HCT116 (cell line): ENCODE measurements around the gene PCNX1. TPM values are rescaled to one million over a fixed set of nuclear protein-coding genes. Genes with fewer than 3 reads are reported as not detected.
A peak's percentile ranks its signal among the peaks of the same experiment; 100 is the strongest.

Source experiments
- ATAC-seq: fragments of 200-7000 bp; cut with Tn5 transposase; 2 replicates; pipeline ENCODE4 v1.9.1; 2020; ENCODE audit warnings: mild to moderate bottlenecking, moderate library complexity
- BruUV-seq: library from RNA; stranded (reverse); fragments of 400-500 nt; replicated peaks from 2 replicates; lab custom pipeline; 2021; lab: Mats Ljungman, UMichigan
- CTCF ChIA-PET: fragments of 300-600 bp; sonication (Branson Sonifier 250); formaldehyde crosslinking; loops from one replicate; lab custom pipeline; 2021; ENCODE audit warnings: antibody characterized with exemption; lab: Charles Lee
- POLR2A ChIA-PET: fragments of 300-600, 350-600 bp; sonication (Branson Sonifier 250); formaldehyde crosslinking; loops from one replicate; lab custom pipeline; 2021; ENCODE audit warnings: antibody characterized with exemption; lab: Charles Lee
- RAD21 ChIA-PET, 2 experiments: fragments of 300-600 bp; sonication (Branson Sonifier 250); formaldehyde crosslinking; loops; one replicate each; lab custom pipeline; 2023; ENCODE audit warnings: low total read pairs in 2 of 2; ENCODE audit not compliant: uncharacterized antibody in 2 of 2, unreplicated experiment in 2 of 2, low non-redundant PET in 1 of 2; lab: Charles Lee
- DNase-seq: peaks from one replicate; pipeline ENCODE4 v3.0.0-alpha.2; 2010; ENCODE audit warnings: low read depth, low spot score
- H2AFZ ChIP-seq: fragments of 200-600 bp; shearing (Covaris generic), sonication (generic); 2 replicates; pipeline ENCODE4 v1.6.1; 2017; ENCODE audit warnings: low read depth, mixed run types, mixed read lengths, antibody characterized with exemption, low read length; ENCODE audit not compliant: poor library complexity, severe bottlenecking
- H3K27ac ChIP-seq: 2 replicates; pipeline ENCODE4 v1.5.1; 2012; ENCODE audit warnings: low read depth, low read length
- H3K27me3 ChIP-seq: fragments of 200-600 bp; sonication (generic); 2 replicates; pipeline ENCODE4 v1.6.1; 2016; ENCODE audit warnings: mixed run types, low read length, mixed read lengths; ENCODE audit not compliant: insufficient read depth
- H3K36me3 ChIP-seq, 2 experiments: fragments of 200-500 bp in 1 of 2; fragments of 200-600 bp in 1 of 2; sonication (Bioruptor generic) in 1 of 2; sonication (generic) in 1 of 2; 2 replicates each; pipeline versions ENCODE4 v1.5.1 to v1.6.1; 2014 to 2016; ENCODE audit warnings: low read length in 2 of 2, inconsistent platforms in 1 of 2, mixed read lengths in 1 of 2, mixed run types in 1 of 2; ENCODE audit not compliant: insufficient read depth in 2 of 2, control insufficient read depth in 1 of 2
- H3K4me1 ChIP-seq, 2 experiments: fragments of 200-600 bp in 1 of 2; sonication (generic) in 1 of 2; 2 replicates each; pipeline versions ENCODE4 v1.5.1 to v1.6.1; 2012 to 2017; ENCODE audit warnings: low read length in 2 of 2, inconsistent platforms in 1 of 2, mild to moderate bottlenecking in 1 of 2, mixed read lengths in 1 of 2, mixed run types in 1 of 2, moderate library complexity in 1 of 2; ENCODE audit not compliant: insufficient read depth in 2 of 2, control insufficient read depth in 1 of 2
- H3K4me2 ChIP-seq: fragments of 200-600 bp; sonication (generic); 2 replicates; pipeline ENCODE4 v1.6.1; 2017; ENCODE audit warnings: mixed run types, low read length, mixed read lengths
- H3K4me3 ChIP-seq, 2 experiments: fragments of 200-600 bp in 1 of 2; sonication (generic) in 1 of 2; replicated peaks in 1 of 2; 2 replicates each; pipeline ENCODE4 v1.5.1; 2011 to 2016; ENCODE audit warnings: low read length in 2 of 2, control low read depth in 1 of 2, low read depth in 1 of 2, mild to moderate bottlenecking in 1 of 2, mixed read lengths in 1 of 2, mixed run types in 1 of 2
- H3K79me2 ChIP-seq: fragments of 200-600 bp; sonication (generic); 2 replicates; pipeline ENCODE4 v1.6.1; 2017; ENCODE audit warnings: mild to moderate bottlenecking, mixed run types, low read length, moderate library complexity, mixed read lengths; ENCODE audit not compliant: insufficient read depth
- H3K9ac ChIP-seq: fragments of 200-600 bp; sonication (generic); 2 replicates; pipeline ENCODE4 v1.6.1; 2016; ENCODE audit warnings: low read length, mixed read lengths
- H3K9me2 ChIP-seq: fragments of 200-600 bp; sonication (generic), shearing (Covaris generic); 2 replicates; pipeline ENCODE4 v1.6.1; 2017; ENCODE audit warnings: mixed run types, mild to moderate bottlenecking, moderate library complexity; ENCODE audit not compliant: insufficient read depth
- H3K9me3 ChIP-seq, 2 experiments: fragments of 200-500 bp in 1 of 2; fragments of 200-600 bp in 1 of 2; sonication (Bioruptor generic) in 1 of 2; sonication (generic) in 1 of 2; 2 replicates each; pipeline ENCODE4 v1.6.1; 2014 to 2017; ENCODE audit warnings: low read length in 2 of 2, mixed read lengths in 2 of 2, inconsistent platforms in 1 of 2, low read depth in 1 of 2, mild to moderate bottlenecking in 1 of 2, mixed run types in 1 of 2, moderate library complexity in 1 of 2; ENCODE audit not compliant: control insufficient read depth in 1 of 2, insufficient read depth in 1 of 2
- H4K20me1 ChIP-seq: fragments of 200-600 bp; sonication (generic), shearing (Covaris generic); 2 replicates; pipeline ENCODE4 v1.6.1; 2017; ENCODE audit warnings: mixed run types, mild to moderate bottlenecking, moderate library complexity; ENCODE audit not compliant: insufficient read depth
- CBX3 ChIP-seq: IDR thresholded peaks from 2 replicates; pipeline ENCODE4 v1.6.1; 2012; ENCODE audit warnings: low read depth
- EZH2phosphoT487 ChIP-seq: fragments of 200-600 bp; IDR thresholded peaks from 2 replicates; pipeline ENCODE4 v1.6.1; 2018; ENCODE audit warnings: antibody characterized with exemption, borderline replicate concordance
- RAD21 ChIP-seq: IDR thresholded peaks from 2 replicates; pipeline ENCODE4 v1.6.1; 2012; ENCODE audit warnings: low read depth, mild to moderate bottlenecking
- intact Hi-C: fragments of 100-400 bp; cut with micrococcal nuclease; formaldehyde crosslinking; loops from 2 replicates; pipeline ENCODE4 v1.10.0; 2022
- total RNA-seq: library from RNA; stranded (reverse); gene quantifications from one replicate; pipeline ENCODE4 v1.2.1, GENCODE V29; 2021; ENCODE audit not compliant: unreplicated experiment
- TF ChIP-seq, protein P1 (sequence below): IDR thresholded peaks from 2 replicates; pipeline ENCODE4 v1.6.1; 2012
- TF ChIP-seq, protein P2 (sequence below): IDR thresholded peaks from 2 replicates; pipeline ENCODE4 v1.6.1; 2011; ENCODE audit warnings: mild to moderate bottlenecking, low read length, moderate library complexity; ENCODE audit not compliant: insufficient replicate concordance; ENCODE audit errors: extremely low read depth

Gene PCNX1
- total RNA-seq, 1 experiment from 2014 or later = 52.2 TPM

DNA sequence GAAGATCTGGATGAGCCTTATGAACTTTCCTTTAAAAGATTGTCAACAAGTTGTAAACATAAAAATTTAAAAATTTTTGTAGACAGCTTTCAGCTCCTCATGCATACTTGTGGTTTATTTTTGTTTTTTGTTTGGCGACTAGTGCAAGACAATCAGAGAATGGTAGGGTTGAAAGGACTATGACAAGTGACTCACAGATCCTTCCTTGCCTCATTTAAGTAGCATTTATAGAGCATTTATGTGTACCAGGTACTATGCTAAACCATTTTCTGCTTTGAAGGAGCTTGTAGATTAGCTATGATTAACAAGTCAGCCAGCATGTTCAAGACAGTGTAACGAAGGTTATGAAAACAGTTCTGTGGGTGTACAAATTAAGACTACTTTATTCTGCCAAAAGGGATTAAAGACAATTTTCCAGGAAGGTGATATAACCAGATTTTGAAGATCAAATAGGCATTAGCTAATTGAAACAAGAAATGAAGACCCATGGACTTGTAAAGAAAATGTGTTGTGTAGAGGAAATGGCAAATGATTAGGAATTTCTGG, 122.0 kb downstream of the PCNX1 start (continued):
- TF ChIP-seq CBX3 = no peak
- TF ChIP-seq, protein P1, sequence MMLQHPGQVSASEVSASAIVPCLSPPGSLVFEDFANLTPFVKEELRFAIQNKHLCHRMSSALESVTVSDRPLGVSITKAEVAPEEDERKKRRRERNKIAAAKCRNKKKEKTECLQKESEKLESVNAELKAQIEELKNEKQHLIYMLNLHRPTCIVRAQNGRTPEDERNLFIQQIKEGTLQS = no peak

DNA sequence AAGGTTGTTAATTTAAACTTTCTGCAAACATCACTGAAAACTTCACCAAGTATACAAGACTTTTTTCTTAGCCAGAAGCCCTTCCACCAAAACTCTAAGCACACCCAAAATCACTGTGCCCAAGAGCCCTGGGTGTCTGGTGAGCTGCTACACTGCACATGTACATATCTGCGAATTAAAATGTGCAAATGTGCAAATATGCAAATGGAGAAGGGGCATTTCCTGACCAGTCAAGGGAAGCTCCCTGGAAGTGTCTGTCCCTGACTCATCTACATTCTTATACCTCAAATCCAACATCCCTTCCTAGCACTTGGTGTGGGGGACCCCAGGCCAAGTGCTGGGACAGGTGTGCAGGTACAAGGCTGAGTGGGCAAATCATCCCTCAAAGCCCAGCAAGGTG, 123.7 kb downstream of the PCNX1 start:
- H3K9ac ChIP-seq = no peak overlapping the region
- BruUV-seq = no TSS peak
- H3K4me2 ChIP-seq = no peak overlapping the region
- CTCF ChIA-PET = no interaction called here
- H4K20me1 ChIP-seq = no peaks in the 10 kb centered on the region
- H3K36me3 ChIP-seq = peaks cover 4 to 10% of the 10 kb centered on the region in 2 experiments; a peak in 2 of 4 replicates
- ATAC-seq = no peak
- H3K79me2 ChIP-seq = no peaks in the 10 kb centered on the region
- H3K9me3 ChIP-seq = no peaks in the 10 kb centered on the region
- RAD21 ChIA-PET = no interaction called here
- no peak overlapping the region for H2AFZ ChIP-seq
- POLR2A ChIA-PET = no interaction called here
- H3K4me3 ChIP-seq = no peak overlapping the region
- TF ChIP-seq, protein P2, sequence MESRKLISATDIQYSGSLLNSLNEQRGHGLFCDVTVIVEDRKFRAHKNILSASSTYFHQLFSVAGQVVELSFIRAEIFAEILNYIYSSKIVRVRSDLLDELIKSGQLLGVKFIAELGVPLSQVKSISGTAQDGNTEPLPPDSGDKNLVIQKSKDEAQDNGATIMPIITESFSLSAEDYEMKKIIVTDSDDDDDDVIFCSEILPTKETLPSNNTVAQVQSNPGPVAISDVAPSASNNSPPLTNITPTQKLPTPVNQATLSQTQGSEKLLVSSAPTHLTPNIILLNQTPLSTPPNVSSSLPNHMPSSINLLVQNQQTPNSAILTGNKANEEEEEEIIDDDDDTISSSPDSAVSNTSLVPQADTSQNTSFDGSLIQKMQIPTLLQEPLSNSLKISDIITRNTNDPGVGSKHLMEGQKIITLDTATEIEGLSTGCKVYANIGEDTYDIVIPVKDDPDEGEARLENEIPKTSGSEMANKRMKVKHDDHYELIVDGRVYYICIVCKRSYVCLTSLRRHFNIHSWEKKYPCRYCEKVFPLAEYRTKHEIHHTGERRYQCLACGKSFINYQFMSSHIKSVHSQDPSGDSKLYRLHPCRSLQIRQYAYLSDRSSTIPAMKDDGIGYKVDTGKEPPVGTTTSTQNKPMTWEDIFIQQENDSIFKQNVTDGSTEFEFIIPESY = no peak
- TF ChIP-seq RAD21 = no peak
- TF ChIP-seq EZH2phosphoT487 = no peak
- intact Hi-C loops = no loop called here
- no peaks in the 10 kb centered on the region for H3K9me2 ChIP-seq
- peak overlapping the region; percentile 34; the same call in 1 of the 2 replicates for H3K27ac ChIP-seq
- no peak for DNase-seq
- H3K27me3 ChIP-seq = no peaks in the 10 kb centered on the region
- H3K4me1 ChIP-seq = peaks cover 12 to 32% of the 10 kb centered on the region in 2 experiments
